Fibroblast of upper back skin (primary cell): Measurements from ENCODE around the gene SH3PXD2B.
"Not testable (repeated sequence)": the region's sequence is repeated elsewhere in the genome, so short reads cannot be mapped to it uniquely, and the experiment has no call there.

Source experiments
- DNase-seq: peaks from one replicate; pipeline ENCODE4 v3.0.0-alpha.2; 2013

Gene SH3PXD2B

DNA sequence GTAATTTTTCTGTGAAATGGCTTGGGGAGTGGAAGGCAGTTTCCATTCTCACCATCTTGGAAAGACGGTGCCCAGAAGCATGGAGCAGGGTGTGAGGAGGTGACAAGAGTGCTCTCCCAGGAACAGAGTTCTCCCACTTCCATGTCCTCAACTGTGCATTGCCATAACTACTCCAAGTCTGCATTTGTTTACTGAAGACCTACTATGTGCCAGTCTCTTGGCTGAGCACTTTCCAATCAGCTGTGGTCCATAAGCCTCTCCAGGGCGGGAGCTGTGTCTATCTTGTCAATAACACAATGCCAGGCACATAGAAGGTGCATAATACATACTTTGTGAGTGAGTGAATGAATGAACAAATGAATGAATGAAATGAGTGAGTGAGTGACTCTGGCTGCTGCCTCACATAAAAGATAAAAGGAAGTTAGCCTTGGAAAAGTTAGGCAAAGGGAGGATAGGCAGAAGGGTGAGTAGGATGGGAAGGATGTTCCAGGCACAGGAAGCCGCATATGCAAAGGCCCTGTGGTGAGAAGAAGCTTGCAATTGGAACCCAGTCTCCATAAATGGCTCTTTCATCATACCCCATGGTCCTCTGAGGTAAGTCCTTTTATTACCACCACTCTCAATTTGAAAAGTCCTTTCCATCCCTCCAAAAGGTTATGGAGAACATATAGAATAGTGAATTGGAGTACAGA is 31.3 kb upstream of the SH3PXD2B start:
- no peak for DNase-seq

DNA sequence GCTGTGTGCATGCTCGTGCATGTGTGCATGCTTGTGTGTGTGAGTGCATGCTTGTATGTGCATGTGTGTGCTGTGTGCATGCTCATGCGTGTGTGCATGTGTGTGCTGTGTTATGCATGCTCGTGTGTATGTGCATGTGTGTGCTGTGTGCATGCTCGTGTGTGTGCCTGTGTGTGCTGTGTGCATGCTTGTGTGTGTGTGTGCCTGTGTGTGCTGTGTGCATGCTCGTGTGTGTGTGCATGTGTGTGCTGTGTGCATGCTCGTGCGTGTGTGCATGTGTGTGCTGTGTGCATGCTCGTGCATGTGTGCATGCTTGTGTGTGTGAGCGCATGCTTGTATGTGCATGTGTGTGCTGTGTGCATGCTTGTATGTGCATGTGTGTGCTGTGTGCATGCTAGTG is 30.3 kb upstream of the SH3PXD2B start:
- no peak for DNase-seq

DNA sequence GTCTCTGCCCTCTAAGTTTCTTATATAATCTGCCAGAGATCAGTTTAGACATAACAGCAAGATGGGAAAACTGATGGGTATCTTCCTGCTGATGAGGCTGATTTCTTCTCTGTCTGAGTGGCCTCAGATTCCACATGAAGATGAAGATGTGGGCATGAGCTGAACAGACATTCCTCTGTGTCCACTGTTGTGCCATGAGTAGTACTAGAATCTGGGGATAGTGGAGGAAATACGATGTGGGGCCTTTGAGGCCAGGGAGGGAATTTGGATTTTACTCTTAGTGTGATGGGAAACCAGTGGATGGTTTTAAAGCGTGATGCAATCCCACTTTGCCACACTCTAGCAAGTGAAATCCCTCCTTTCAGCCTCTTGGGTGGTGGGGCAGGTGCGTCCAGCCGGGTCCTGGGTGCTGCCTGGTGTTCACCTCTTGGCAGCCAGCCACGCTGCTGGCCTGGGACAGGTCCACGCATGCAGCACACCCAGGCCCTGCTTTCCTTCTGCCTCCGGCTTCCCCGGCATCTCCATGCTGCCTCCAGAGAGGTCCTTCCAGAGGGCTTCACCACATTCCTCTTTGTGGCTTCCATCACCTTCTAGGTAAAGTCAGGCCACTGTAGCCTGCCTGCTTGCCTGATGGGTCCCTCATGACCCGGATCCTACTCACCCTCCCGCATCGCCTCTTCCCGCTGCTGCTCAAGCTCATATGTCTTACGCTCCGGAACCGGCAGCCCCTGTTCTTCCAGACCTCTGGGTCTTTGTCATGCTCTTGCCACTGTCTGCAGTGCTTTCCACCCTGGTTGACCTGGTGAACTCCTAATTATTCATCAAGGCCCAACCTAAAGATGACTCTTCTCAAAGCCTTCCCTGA is 28.1 kb upstream of the SH3PXD2B start:
- DNase-seq: no peak

DNA sequence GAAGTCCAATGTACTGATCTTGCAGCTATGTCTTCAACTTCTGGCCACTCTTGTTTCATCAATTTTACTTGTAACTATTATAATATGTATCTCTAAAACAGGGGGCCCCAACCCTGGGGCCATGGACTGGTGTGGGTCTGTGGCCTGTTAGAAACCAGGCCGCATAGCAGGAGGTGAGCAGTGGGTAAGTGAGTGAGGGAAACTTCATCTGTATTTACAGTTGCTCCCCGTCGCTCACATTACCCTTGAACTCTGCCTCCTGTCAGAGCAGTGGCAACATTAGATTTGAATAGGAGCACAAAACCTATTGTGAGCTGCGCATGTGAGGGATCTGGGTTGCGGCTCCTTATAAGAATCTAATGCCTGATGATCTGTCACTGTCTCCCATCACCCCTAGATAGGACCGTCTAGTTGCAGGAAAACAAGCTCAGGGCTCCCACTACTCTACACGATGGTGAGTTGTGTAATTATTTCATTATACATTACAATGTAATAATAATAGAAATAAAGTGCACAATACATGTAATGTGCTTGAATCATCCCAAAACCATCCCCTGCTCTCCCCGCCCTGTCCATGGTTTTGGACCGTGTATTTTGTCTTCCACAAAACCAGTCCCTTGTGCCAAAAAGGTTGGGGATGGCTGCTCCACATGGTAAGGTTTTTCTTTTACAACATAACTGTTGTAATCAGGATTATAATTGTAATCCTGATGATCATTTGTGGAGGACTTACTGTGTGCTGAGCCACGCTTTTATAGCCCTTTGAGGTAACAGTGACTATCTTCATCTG is 26.9 kb upstream of the SH3PXD2B start:
- DNase-seq: peak; percentile 54

DNA sequence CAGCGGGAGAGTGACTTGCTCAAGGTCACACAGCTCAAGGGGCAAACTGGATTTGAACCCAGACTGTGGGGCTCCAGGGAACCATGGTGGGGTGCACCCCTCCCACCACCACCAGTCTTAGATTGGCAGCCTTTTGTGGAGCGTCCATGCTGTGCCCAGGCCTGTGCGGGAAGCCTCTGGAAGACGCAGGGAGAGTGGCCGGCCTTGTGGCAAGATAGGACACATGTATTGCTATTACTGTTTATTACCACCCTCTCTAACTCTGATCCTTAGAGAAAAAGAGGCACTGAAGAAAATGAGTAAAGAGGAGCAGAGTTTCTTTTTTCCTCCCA is 25.4 kb upstream of the SH3PXD2B start:
- no peak for DNase-seq

DNA sequence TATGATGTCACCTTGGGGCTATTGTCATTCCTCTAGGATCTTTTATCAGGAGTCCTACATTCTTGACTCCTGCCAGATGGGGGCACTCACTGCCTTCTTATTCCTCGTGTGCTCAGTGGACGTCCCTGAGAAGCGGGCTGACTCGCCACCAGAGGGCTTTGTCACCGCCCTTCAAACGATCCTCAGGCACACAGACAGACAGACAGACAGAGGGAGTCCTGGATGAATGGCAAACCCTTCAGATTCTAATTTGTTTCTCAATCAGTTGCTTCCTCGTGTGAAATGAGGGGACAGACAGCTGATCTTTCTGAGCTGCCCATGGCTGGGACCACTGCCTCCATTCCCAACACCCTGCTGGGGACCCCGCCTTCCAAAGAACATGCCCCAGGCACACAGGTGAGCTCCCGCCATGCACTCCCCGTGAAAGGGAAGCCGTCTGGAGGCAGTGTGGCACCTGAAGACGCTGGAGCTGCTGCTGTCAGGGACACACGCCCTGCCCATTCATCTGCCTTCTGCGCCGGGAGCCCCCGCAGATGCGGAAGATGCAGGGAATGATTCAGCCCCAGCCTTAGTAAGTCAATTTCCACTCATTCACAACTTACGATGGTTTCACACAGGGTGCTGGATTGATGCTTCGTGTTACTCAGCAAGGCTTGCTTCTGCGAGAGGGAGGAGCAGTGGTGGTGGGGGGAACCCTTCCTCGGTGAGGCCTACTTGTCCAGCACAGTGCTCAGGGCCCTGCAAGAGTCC is 24.9 kb upstream of the SH3PXD2B start:
- peak; percentile 87 for DNase-seq

DNA sequence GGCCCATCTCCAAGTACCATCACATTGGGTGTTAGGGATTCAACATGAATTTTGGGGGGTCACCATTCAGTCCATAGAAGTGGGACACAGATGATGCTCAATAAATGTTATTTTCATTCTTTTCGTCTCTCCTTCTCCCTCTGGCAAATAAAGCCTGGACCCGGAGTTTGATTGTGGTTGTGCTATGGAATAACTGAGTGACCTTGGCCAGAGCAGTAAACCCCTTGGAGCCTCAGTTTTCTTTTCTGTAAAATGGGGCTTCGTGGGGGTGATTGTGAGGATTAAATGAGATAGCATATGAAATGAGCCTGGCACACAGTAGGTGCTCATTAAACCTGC is 24.3 kb upstream of the SH3PXD2B start:
- DNase-seq: not testable (repeated sequence)

DNA sequence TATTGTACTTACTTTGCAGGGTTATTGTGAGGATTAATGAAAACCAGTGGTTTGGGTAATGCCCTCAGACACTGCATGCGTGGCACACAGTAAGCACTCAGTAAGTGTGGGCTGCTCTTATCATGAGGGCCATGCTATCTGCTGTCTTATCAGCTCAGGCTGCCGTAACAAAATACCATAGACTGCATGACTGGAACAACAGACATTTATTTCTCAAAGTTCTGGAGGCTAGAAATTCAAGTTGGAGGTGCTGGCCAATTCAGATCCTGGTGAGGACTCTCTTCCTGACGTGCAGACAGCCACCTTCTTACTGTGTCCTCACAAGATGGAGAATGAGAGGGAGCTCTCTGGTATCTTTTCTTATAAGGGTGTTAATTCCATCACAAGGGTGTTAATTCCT is 23.9 kb upstream of the SH3PXD2B start:
- no peak for DNase-seq

DNA sequence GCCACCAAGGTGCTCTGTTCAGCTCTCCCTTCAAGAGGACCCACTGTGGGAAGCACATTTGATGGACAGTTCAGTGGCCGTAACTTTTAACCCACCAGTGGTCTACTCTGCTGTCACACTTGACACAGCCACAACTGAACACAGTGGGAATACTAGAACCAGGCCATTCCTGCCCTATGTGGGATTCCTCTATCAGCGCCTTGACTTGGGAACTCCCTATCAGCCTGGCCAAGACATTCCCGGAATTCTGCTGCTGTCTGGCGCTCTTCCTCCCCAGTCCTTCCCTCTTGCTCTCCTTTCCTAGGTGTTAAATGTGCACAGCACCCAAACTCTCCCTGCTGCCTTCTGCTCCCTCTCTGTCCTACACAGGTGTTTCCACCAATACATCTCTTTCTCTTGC is 23.1 kb upstream of the SH3PXD2B start:
- DNase-seq: no peak

DNA sequence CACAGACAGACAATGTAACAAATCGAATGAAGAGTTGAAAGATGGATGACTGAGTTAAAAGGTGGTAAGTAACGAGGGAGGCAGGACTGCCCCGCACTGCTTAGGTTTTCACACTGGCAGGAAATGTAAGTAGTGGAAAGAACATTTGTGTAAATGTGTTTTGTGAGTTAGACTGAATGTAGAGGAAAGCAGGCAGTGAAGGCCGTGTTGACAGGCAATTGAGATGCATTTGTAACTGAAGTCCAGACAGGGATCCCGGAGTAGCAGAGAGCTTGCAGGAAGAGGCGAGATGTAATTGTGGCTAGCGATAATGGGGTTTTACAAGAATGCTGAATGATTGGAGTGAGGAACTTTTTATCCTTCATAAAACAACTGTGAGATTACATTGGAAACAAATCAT is 20.0 kb upstream of the SH3PXD2B start:
- no peak for DNase-seq

DNA sequence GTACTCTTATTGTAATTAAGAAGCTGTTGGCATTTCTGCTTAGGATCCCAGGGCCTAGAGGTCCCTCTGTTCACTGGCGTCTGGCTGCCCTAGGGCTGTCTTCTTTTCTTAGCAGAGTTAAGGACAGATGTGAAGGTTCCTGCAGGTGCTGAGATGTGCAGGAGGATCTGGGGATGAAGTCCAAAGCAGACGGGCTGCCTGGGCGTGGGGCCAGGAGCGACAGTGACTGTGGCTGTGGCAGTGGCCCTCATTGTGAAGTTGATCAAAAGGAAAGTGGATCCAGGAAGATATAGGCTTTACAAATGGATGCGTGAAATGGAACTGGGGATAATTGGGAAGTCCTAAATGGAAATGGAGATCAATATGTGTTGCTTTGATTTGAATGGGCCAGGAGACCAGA is 19.1 kb upstream of the SH3PXD2B start:
- DNase-seq: no peak

DNA sequence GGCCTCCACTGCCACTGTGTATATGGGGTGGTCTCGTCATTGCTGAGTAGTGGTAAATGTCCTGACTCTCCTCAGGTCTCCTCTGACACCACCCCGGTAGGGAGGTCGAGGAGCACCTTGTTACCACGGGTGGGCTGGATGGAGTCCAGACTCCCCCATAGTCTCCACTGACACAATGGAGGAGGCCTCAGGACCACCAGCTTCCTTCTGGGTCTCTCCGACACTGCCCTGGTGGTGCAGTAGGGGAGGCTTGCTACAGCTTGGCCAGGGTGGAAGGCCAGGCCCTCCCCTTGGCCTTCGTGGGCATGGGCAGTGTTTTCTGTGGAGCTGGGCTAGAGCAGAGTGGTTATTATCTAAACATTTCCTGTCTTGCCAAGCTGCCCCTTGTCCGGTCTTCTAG is 15.4 kb upstream of the SH3PXD2B start:
- no peak for DNase-seq

DNA sequence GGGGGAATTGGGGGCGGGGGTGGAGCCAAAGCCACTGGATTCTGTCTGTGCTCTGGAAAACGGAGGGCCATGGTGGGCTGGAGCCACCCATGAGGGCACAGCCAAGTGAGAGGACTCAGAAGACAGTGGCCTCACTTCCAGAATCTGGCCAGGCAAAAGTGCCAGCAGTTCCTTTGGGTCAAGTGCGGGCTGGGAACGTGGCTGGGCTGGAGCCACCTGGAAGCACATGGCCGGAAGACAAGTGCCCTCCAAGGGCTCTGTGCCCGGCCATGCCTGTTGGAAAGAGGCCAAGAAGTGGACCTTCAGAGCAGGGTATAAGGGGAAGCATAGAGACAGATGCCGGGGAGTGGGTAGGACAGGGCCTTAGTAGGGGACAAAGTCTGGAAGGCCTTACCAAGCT is 11.7 kb upstream of the SH3PXD2B start:
- no peak for DNase-seq

DNA sequence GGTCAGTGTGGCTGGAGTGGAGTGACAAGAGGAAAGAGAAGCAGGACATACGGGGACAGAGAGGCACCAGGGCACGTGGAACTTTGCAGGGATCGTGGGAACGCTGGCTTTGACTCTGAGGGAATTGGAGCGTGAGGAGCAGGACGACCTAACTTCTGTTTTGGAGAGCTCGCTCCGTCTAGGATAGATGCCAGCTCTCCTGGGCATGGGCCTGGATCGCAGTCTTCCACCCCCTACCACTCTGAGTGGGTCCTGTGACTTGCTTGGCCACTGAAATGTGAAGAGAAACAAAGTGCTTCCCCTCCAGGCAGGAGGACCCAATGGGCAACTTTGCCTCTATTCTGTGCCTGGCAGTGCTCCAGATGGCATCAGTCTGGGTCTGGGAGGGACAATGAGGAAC is 8.7 kb upstream of the SH3PXD2B start:
- DNase-seq: no peak

DNA sequence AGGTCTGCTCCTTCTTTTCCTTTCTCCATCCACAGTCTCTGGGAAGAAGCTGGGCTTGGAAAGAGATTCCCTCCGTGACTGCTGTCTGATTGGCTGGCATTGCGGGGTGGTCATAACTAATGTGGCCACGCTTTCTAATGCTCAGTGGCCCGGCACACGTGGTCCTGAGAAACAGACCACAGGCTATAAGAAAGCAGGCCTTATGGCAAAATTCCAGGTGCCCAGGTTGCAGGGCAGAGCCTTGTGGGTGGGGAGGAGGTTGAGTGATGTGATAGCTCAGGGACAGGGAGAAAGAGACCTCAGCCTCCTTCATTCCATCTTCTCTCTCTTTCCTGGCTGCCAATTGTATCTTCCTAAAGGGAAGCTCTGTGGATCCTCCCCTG is 5.4 kb upstream of the SH3PXD2B start:
- DNase-seq: no peak

DNA sequence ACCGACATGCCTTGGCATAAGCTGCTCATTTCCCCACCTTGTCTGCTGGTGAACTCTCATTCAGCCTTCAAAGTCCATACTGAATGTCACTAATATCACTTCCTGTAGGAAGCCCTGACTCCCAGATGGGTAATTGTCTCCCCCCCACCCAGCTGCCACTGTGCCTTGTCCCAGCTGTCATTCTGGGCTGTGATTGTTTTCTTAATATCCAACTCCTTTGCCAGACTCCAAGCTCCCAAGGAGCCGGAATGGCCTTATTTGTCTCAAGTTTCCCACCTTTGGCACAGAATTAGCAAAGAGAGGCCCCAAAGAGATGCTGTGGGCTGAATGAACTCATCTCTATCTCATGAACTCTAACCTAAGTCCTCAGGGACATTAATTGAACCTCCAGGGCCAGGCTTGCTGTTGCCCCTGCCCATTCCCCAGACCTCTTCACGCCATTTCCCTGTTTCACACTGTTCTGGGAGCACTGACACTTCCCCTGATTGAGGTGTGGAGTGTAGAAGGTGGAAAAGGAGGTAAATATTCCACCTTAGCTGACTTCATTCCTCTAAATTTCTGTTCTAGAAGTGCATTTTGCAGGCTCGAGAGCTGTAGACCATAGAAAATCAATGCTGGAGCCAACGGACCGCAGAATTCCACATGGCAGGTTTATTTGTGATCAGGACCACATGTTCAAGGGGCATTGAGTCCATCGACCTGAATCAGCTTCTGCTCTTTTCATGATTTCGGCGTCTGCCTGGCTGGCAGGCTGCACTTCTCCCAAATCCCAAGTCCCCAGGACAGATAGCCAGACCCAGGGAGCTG is 4.9 kb upstream of the SH3PXD2B start:
- DNase-seq: no peak

DNA sequence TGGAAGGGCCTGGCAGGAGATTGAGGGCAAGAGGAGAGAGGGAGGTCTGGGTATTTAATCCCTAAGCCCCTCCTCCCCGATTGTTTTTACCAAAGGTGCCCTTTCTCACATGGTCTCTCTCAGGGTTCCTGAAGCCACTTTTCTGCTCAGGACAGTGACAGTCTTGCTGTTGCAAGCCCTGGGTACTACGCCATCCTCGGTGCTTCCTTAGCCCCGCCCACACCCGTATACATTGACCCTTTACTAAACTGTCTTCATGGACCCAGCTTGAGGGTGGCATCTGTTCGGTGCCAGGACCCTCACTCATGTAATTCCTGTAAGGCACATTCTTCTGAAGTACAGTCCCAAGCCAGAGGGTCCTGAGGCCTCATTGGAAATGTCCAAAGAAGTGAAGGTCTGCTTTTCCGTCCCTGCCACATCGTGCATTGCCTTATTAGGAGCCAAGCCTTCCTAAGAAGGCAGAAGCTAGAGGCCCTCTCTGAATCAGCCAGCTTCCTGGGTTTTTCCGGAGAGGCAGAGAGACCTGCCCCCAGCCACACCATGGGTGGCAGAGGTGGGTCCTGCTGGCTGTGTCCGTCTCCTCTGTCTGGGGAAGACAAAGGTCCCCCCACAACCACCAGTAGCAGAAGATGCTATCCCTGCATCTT is 1.9 kb upstream of the SH3PXD2B start:
- DNase-seq: no peak

DNA sequence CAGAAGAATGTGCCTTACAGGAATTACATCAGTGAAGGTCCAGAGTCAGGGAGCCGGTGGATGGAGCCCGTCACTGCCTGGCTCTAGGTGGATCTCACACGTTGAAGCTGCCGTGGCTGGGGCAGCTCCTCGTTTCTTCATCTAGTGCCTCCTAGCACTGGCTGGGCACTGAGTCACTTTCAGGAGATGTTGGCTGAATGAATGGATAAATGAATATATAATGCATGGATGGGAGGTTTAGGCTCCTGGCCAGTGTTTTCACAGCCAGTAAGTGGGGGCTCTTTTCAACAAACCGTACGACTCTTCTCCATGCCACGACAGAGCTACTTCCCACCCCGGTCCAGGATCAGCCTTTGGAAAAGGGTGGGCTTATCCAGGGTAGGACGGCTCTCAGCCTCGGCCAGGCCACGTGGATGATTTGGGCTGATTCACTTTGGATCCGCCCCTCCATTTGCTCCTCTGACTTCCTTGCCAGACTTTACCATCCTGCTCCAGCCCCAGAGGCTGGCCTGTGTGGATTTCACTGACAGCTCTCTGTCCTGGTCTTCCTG is 1.3 kb upstream of the SH3PXD2B start:
- DNase-seq: peak; percentile 76

DNA sequence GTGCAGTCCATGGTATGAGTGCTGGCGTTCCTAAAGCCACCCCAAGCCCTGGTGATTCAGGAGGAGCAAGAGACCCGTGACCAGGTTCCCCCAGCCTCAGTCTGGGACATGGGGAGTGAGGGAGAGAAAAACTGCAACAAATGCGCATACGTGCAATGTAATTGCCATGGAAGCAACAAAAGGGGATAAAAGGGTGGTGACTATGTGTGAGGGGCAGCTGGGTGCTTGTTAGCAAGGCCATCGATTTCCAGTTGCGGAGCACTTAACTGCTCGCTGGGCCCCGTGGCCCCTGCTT is 709 bp upstream of the SH3PXD2B start:
- no peak for DNase-seq

DNA sequence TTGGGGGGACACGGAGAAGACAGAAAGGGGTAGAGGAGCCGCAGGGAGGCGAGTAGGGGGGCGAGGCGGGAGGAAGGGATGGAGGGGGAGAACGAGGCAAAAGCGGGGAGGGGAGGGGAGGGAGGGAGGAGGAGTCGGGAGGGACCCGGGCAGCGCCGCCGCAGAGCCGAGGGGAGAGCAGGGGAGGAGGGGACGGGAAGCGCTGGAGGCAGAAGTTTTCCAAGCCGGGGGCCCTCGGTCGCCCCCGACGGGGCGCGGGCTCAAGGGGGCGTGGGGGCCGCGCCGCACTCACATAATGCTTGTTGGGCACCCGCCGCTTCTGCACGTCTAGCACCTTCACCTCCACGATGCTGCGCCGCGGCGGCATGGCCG is 353 bp downstream of the SH3PXD2B start:
- DNase-seq: peak; percentile 45

DNA sequence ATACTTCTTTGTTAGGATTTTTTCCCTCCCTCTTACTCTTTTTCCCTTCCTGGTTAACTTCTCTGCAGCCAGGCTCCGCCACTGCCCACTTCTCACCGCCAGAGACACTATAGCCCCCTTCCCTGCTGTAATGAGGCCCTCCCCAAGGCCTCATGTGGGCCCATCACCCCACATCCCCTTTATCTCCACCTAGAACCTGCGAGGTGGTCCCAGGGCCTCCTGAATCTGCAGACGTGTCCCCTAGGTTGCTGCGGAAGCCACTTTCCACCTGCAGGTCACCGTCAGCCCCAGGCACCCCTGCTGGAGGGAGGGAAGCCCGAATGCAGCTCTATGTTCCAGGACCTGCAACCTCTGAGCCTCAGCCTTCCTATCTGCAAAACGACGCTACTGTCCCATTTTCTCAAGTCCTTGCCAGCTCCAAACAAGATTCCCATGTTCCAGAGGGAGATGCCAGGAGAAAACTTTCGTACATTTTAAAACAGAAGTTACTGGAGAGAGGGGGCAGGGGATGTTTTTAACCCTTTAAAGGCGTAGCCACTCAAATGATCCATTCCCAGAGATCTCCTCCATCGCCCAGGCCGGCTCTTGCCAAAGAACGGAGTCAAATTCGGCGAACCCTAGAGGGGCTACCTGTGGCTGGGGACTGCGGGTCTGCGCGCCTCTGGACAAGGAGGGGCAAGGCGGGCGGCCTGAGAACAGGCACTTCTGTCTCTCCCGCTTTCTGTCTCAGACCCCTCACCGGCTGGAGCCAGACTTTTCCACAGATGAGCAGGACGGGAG is 929 bp downstream of the SH3PXD2B start:
- peak; percentile 78 for DNase-seq
